OCI-LY1 (cell line): ENCODE measurements around the gene MYL12B.

ENCODE experiments used
- EZH2 ChIP-seq: fragments of 200-600 bp; sonication (generic), shearing (Covaris generic); IDR thresholded peaks from 2 replicates; pipeline ENCODE4 v1.8.0; 2017; ENCODE audit warnings: borderline replicate concordance, mixed run types, mild to moderate bottlenecking, antibody characterized with exemption, low read length, moderate library complexity, mixed read lengths
- TF ChIP-seq, protein P1 (sequence below): fragments of 200-600 bp; sonication (generic), shearing (Covaris generic); IDR thresholded peaks from 2 replicates; pipeline ENCODE4 v1.5.1; 2017; ENCODE audit warnings: mild to moderate bottlenecking, antibody characterized with exemption, low read length, moderate library complexity, mixed read lengths

DNA sequence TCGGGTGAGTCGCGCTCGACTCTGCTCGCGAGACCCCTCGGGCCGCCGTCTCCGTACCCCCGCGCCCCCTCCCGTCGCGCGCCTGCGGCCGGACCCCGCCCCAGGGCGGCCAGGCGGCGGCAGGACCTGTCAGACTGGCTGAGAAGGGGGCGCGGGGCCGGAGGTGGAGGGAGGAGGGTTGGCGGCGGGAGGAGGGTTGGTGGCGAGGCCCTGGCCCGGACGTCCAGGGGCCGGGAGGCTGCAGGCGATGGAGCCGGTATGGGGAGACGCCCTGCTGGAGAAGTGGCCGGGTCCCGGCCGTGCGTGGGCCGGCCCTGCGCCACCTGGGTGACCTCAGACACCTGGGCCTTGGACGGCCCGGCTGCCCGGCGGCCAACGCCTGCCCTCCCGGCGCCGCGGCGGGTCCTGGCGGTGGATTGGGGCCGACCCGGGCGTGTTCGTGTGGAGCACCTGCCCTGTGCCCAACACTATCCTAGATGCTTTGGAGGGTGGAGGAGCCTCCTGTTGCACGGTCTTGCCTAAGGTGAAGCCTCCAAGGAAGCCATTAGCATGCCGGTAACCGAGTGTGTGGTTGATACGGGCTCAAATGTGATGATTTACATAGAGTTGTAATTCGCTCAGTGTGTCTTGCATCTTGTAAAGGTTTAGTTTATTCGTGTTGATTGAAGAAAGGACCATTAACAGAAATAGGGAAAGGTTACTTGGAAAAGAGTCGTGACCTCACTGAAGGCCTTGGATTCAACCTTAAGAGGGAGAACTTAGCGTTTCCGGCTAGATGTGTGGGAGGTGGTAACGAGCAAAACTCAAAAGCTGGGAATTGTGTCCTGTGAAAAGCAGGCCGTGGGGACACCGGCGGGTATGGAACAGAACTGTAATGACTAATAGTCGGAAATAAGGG lies 550 bp downstream of the MYL12B start:
- TF ChIP-seq, protein P1, sequence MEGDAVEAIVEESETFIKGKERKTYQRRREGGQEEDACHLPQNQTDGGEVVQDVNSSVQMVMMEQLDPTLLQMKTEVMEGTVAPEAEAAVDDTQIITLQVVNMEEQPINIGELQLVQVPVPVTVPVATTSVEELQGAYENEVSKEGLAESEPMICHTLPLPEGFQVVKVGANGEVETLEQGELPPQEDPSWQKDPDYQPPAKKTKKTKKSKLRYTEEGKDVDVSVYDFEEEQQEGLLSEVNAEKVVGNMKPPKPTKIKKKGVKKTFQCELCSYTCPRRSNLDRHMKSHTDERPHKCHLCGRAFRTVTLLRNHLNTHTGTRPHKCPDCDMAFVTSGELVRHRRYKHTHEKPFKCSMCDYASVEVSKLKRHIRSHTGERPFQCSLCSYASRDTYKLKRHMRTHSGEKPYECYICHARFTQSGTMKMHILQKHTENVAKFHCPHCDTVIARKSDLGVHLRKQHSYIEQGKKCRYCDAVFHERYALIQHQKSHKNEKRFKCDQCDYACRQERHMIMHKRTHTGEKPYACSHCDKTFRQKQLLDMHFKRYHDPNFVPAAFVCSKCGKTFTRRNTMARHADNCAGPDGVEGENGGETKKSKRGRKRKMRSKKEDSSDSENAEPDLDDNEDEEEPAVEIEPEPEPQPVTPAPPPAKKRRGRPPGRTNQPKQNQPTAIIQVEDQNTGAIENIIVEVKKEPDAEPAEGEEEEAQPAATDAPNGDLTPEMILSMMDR = no peak
- TF ChIP-seq EZH2 = no peak
